ENCODE results near the gene USF2.

- no peak for TF ChIP-seq CTCF (IDR thresholded peaks at IDR 0.05)
- TF ChIP-seq, protein P1, sequence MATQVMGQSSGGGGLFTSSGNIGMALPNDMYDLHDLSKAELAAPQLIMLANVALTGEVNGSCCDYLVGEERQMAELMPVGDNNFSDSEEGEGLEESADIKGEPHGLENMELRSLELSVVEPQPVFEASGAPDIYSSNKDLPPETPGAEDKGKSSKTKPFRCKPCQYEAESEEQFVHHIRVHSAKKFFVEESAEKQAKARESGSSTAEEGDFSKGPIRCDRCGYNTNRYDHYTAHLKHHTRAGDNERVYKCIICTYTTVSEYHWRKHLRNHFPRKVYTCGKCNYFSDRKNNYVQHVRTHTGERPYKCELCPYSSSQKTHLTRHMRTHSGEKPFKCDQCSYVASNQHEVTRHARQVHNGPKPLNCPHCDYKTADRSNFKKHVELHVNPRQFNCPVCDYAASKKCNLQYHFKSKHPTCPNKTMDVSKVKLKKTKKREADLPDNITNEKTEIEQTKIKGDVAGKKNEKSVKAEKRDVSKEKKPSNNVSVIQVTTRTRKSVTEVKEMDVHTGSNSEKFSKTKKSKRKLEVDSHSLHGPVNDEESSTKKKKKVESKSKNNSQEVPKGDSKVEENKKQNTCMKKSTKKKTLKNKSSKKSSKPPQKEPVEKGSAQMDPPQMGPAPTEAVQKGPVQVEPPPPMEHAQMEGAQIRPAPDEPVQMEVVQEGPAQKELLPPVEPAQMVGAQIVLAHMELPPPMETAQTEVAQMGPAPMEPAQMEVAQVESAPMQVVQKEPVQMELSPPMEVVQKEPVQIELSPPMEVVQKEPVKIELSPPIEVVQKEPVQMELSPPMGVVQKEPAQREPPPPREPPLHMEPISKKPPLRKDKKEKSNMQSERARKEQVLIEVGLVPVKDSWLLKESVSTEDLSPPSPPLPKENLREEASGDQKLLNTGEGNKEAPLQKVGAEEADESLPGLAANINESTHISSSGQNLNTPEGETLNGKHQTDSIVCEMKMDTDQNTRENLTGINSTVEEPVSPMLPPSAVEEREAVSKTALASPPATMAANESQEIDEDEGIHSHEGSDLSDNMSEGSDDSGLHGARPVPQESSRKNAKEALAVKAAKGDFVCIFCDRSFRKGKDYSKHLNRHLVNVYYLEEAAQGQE (IDR thresholded peaks at IDR 0.05; ENCODE audit: insufficient read depth in 1 of 2, low read depth in 2 of 2, low read length in 1 of 2) = no peak
- no peak for TF ChIP-seq POLR2AphosphoS5 (IDR thresholded peaks at IDR 0.05; ENCODE audit: low read depth, low read length)
- no peak for TF ChIP-seq SIN3A (IDR thresholded peaks at IDR 0.05; ENCODE audit: borderline replicate concordance, insufficient read depth, low read depth, low read length)
- TF ChIP-seq TCF7L2 (IDR thresholded peaks at IDR 0.05; ENCODE audit: low read depth, low read length) = no peak
Measured at GRCh38 chr19:35292421-35293362, 23.9 kb downstream of the USF2 start.

Data from Panc1 (cell line).